Epidermal melanocyte (primary cell): ENCODE data around the gene UBE2E2.

Source experiments
- DNase-seq: peaks from one replicate; pipeline ENCODE4 v3.0.0; 2011; ENCODE audit warnings: low spot score; ENCODE audit not compliant: insufficient read length

The UBE2E2 gene

GRCh38 chr3:23276913-23277658 is 74.0 kb downstream of the UBE2E2 start:
- DNase-seq: no peak

- no peak for DNase-seq
These were observed 74.6 kb downstream of the UBE2E2 start for GRCh38 chr3:23277688-23278087.

- no peak for DNase-seq
These were observed 80.5 kb downstream of the UBE2E2 start for GRCh38 chr3:23283625-23284024.

GRCh38 chr3:23288286-23288685 is 85.2 kb downstream of the UBE2E2 start:
- DNase-seq: no peak

GRCh38 chr3:23288715-23289114 is 85.6 kb downstream of the UBE2E2 start:
- DNase-seq: no peak

DNA sequence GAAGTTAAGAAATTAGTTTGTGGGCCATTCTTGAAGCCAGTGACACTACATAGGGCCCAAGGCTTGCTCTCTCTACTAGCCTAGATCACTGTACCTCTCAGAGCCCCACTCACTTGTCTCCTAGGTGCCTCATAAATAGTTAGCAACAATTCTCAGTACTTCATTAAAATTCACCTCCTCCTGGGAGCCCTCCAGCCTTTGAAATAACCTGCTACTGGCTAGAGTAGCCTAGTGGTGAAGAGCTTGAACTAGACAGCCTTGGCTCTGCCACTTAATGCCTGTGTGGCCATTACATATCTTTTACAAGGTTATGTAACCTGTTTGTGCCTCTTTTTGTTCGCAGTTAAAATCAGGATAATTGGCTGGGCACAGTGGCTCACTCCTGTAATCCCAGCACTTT is 89.3 kb downstream of the UBE2E2 start:
- no peak for DNase-seq

DNA sequence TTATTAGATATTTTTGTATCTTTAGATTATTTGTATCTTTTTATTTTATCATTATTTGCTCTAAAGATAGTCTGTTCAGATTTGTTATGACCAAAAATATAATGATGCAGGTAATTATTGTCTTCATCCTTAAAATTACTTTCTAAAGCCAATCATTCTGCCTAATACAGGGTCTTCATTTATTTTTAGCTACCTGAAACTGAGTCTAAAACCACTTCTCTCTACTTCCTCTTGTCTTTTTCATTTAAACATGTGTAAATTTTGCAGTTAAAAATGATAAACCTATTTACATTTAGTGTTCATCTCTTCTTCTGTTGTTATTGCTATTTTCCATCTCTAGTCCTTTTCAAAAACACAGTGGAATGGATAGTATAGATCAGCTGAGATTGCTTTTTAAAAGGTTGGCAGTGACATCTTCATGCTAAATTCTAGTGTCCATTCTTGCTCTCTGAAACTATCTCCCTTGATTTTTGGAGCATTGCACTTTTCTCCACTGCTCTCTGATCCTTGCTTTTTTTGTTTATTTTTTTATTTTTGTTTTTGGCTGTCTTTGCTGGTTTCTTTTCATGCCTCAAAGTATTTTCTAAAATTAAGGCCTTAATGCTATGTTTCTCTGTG is 91.8 kb downstream of the UBE2E2 start:
- DNase-seq: no peak

DNA sequence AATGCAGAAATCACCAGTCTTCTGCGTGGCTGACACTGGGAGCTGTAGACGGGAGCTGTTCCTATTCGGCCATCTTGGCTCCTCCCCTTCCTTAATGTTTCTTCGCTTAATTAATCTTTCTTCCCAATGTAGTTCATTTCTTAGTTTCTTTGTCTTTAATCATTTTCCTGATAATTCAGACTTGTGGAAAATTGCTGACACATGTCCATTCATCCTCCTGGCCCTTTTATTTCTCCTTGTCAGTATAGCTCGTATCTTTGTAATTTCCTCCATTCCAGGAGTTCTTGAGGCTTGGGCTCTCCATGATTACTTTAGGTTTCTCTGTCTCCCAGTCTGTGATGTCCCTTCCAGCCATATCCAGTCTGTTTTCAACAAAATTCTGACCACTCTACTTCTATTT is 98.7 kb downstream of the UBE2E2 start:
- DNase-seq: no peak

- DNase-seq: no peak
These were observed 99.1 kb downstream of the UBE2E2 start for GRCh38 chr3:23302271-23302670.

GRCh38 chr3:23303601-23304217 is 100.6 kb downstream of the UBE2E2 start:
- DNase-seq: no peak

DNA sequence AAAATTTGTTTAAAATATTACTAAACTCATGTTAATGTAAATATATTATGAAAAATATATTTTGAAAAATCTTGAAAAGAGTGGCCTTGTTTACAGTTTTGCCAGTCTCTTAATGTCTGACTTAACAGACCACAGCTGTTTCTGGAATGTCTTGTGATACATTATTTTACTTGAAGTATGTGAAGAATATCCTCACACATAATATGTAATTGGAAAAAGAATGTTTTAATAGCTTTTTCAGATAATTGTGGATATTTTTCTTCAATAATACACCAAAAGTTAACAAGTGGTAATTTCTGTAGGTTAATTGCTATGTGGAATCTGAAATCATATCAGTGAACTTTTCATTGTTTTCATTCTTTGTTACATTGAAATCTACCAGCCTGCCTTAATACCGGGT is 101.3 kb downstream of the UBE2E2 start:
- DNase-seq: no peak

GRCh38 chr3:23308986-23309625 is 106.0 kb downstream of the UBE2E2 start:
- DNase-seq: no peak

DNA sequence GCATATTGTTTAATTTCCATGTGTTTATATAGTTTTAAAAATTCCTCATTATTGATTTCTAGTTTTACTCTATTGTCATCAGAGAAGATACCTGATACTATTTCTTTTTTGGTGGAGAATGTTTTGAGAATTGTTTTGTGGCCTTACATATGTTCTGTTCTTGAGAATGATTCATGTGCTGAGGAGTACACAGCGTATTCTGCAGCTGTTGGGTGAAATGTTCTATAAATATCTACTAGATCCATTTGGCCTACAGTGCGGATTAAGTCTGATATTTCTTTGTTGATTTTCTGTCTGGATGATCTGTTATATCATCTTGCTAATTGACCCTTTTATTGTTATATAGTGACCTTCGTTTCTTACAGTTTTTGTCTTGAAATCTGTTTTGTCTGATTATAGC is 109.7 kb downstream of the UBE2E2 start:
- no peak for DNase-seq

GRCh38 chr3:23314981-23315762 is 112.0 kb downstream of the UBE2E2 start:
- no peak for DNase-seq

GRCh38 chr3:23316924-23317323 is 113.8 kb downstream of the UBE2E2 start:
- DNase-seq: no peak

GRCh38 chr3:23319366-23320312 is 116.5 kb downstream of the UBE2E2 start:
- no peak for DNase-seq

DNA sequence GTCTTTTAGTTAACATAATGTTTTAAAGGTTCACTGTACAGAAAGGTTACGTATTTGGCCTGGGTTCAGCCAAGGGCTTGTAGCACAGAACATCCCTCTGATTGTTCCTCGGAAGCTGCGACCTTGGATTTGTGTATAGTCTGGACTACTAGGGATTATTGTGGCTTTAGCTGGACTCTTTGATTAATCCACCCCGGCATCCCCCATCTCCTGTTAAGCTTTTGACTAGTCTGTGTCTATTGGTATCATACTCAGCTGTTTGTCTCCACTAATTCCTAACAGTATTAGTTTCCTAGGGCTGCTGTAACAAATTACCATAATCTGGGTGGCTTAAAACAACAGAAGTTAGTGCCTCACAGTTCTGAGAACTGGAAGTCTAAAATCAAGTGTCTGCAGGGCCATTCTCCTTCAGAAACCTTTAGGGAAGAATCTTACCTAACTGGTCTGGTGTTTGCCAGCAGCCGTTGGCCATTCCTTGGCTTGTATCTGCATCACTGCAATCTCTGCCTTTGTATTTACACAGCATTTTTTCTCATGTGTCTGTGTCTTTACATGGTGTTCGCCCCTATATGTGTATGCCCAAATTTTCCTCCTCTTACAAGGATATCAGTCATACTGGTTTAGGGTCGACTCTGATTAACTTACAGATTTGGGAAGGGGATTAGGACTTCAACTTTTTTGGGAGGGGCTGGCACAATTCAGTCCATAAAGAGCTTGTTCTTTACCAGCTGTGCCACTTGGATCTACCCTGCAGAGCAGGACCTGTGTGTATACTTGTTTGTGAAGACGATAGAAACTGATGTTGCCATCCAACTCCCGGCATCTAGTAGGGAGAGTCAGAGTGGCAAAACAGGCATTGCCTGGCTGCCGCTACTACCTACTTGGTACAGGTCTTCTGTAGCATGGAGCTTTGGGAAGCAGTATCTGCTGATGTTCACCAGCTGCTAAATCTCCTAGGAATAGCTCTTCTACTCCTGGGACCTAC is 117.8 kb downstream of the UBE2E2 start:
- DNase-seq: no peak

GRCh38 chr3:23324745-23325144 is 121.6 kb downstream of the UBE2E2 start:
- no peak for DNase-seq

- DNase-seq: no peak
These were observed 122.4 kb downstream of the UBE2E2 start for GRCh38 chr3:23325466-23326065.
